Ascending aorta (tissue), 2 donors: ENCODE results near the gene RIMBP3B. TPM values are rescaled to one million over a fixed set of nuclear protein-coding genes. Genes with fewer than 3 reads are reported as not detected.
"Not testable (repeated sequence)": the region's sequence is repeated elsewhere in the genome, so short reads cannot be mapped to it uniquely, and the experiment has no call there.

Source experiments
- DNase-seq, 2 donors: peaks; one replicate each; pipeline ENCODE4 v3.0.0-alpha.2; 2019; ENCODE audit warnings: low spot score in 2 of 2
- H3K27ac ChIP-seq, 2 donors: fragments of 200-600 bp; sonication (generic); one replicate each; pipeline ENCODE4 v1.5.1; 2016 to 2017; ENCODE audit warnings: mild to moderate bottlenecking in 1 of 2
- H3K27me3 ChIP-seq: fragments of 200-600 bp; sonication (generic); one replicate; pipeline ENCODE4 v1.5.1; 2017
- H3K36me3 ChIP-seq, 2 donors: fragments of 200-600 bp; sonication (generic); one replicate each; pipeline ENCODE4 v1.5.1; 2016
- H3K4me1 ChIP-seq, 2 donors: fragments of 200-600 bp; sonication (generic); one replicate each; pipeline ENCODE4 v1.5.1; 2016 to 2017; ENCODE audit warnings: mild to moderate bottlenecking in 1 of 2
- H3K4me3 ChIP-seq, 2 donors: fragments of 200-600 bp; sonication (generic); one replicate each; pipeline ENCODE4 v1.5.1; 2016 to 2017; ENCODE audit warnings: mild to moderate bottlenecking in 1 of 2
- H3K9me3 ChIP-seq, 2 donors: fragments of 200-600 bp; sonication (generic); one replicate each; pipeline ENCODE4 v1.5.1; 2016
- intact Hi-C: fragments of 100-400 bp; cut with DNase I; formaldehyde crosslinking; loops from one replicate; pipeline ENCODE4 v1.15.1; 2023
- total RNA-seq: library from RNA; depleted of rRNA; stranded (reverse); fragments of >200 nt; gene quantifications from one replicate; pipeline ENCODE4 v1.1.0, GENCODE V29; 2016

RIMBP3B gene
- total RNA-seq: not detected

DNA sequence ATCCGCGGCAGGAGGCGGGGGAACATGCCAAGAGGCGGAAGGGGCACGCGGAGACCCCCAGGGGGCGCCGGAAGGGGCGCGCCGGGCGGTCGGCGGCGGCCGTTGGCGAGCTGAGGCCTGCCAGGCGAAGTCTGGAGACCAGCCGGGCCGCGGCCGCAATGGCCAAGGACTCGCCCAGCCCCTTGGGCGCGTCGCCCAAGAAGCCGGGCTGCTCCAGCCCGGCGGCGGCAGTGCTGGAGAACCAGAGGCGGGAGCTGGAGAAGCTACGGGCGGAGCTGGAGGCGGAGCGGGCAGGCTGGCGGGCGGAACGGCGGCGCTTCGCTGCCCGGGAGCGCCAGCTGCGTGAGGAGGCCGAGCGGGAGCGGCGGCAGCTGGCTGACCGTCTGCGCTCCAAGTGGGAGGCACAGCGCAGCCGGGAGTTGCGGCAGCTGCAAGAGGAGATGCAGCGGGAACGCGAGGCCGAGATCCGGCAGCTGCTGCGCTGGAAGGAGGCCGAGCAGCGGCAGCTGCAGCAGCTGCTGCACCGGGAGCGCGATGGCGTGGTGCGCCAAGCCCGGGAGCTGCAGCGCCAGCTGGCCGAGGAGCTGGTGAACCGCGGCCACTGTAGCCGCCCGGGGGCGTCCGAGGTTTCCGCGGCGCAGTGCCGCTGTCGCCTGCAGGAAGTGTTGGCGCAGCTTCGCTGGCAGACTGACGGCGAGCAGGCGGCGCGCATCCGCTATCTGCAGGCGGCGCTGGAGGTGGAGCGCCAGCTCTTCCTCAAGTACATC, at the start of gene RIMBP3B:
Gene RIMBP3B (plus strand): TSS at position 51 of the 767 bp plus-strand sequence. CDS start 108 bp downstream, at position 159.
- DNase-seq, H3K4me3 ChIP-seq, H3K4me1 ChIP-seq, H3K36me3 ChIP-seq, intact Hi-C loops, H3K9me3 ChIP-seq, H3K27me3 ChIP-seq, H3K27ac ChIP-seq: not testable (repeated sequence)

DNA sequence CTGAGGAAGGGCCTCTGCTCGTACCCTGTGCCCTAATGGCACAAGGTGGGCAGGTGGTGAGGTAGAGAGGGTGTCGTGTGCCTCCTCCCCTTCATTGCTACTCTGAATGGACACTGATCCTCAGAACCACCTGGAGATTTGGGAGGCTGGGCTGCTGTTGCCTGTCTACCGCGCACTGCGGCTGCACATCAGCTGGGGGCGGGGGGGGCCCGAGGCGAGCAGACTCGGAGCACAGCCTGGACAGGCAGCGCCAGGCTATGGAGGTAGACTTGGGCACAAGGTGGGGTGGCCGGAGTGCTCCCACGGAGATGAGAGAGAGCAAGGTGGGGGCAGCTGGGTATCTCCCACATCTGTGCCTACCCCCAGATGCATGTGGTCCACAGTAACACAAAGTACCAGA, 26.0 kb upstream of the RIMBP3B start:
- DNase-seq, H3K4me1 ChIP-seq: not testable (repeated sequence)

DNA sequence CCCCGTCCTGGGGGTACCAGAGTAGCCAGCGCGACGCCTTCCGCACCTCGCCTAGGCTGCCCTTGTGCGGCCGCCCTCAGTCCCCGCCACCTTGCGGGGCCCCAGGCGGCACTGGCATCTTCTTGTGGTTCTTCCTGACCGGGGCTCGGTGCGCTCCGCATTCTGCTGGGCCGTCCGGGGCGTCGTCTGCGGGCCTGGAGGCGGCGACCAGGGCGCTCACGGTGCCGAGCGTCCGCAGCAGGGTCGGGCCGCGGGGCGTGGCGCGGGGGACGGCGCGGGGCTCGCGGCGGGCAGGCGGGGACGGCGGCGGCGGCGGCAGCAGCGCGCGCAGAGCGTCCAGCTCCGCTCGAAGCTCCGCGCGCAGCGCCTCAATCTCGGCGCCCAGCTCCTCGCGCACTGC, 23.0 kb upstream of the RIMBP3B start:
- DNase-seq, H3K4me1 ChIP-seq, H3K27ac ChIP-seq, intact Hi-C loops, H3K9me3 ChIP-seq, H3K27me3 ChIP-seq, H3K36me3 ChIP-seq, H3K4me3 ChIP-seq: not testable (repeated sequence)

More for the DNA sequence above, 26.0 kb upstream of the RIMBP3B start:
- H3K9me3 ChIP-seq, intact Hi-C loops, H3K27ac ChIP-seq, H3K4me3 ChIP-seq, H3K27me3 ChIP-seq, H3K36me3 ChIP-seq: not testable (repeated sequence)

DNA sequence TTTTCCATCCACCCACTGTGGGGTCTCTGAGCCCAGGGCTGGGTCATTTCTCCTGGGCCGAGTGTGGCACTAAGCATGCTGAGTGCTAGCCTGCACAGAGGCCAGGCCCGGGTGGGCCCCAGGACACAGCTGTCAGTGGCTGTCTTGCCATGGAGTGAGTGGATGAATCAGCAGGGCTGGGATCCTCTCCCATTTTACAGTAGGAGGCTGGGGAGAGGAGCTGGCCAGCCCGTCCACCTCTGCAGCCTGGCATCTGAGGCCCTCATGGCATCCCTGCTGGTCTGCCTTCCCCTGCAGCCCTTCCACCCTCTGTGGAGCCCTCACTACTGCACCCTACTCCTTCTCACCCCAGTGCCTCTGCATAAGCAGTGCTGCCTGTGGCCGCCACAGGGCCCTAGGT, 21.1 kb upstream of the RIMBP3B start:
- H3K4me1 ChIP-seq, DNase-seq, H3K4me3 ChIP-seq, H3K27ac ChIP-seq, H3K36me3 ChIP-seq, H3K9me3 ChIP-seq, H3K27me3 ChIP-seq, intact Hi-C loops: not testable (repeated sequence)

GRCh38 chr22:21363061-21363460, 20.5 kb upstream of the RIMBP3B start:
- H3K4me1 ChIP-seq, H3K36me3 ChIP-seq, H3K27me3 ChIP-seq, DNase-seq, H3K27ac ChIP-seq, H3K4me3 ChIP-seq, H3K9me3 ChIP-seq, intact Hi-C loops: not testable (repeated sequence)

DNA sequence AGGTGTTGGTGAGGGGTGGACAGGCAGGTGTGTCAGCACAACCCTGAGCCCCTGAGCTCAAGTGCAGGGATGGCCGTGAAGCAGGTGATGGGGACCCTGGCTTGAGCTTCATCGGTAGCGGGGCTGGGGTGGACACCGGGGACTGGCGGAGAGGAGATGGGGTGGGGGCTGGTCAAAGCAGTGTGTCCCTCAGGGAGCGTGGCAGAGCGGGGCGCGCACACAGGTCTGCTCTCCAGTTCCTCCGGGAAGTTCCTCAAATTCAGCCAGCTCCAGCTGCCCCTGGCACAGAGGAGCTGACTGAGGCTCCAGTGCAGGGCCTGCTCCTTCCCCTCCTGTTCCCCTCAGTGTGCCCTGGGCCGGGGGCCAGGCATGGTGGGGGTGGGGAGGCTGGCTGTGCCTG, 19.7 kb upstream of the RIMBP3B start:
- H3K27ac ChIP-seq, H3K4me3 ChIP-seq, H3K27me3 ChIP-seq, H3K9me3 ChIP-seq, H3K4me1 ChIP-seq, intact Hi-C loops, H3K36me3 ChIP-seq, DNase-seq: not testable (repeated sequence)

- H3K27ac ChIP-seq, intact Hi-C loops, DNase-seq, H3K9me3 ChIP-seq, H3K27me3 ChIP-seq, H3K4me3 ChIP-seq, H3K36me3 ChIP-seq, H3K4me1 ChIP-seq: not testable (repeated sequence)
Observed at GRCh38 chr22:21364362-21364761, 19.2 kb upstream of the RIMBP3B start.

DNA sequence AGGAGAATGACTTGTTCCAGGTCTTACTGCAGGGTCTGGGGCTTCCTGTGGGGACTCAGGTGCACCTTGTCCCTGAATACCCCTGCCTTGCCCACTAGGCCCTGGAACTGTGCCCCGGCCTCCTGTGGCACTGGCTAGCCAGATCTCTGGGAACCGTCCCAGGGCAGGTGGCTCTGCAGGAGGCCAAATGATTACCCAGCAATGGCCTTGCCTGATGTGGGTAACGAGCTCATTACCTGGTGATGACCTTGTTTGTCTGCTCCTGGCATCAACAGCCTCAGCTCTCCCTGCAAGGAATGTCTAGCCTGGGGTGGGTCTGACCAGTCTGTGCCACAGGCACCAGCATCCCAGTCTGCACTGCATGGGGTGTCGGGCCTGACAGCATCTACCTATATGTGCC, 18.2 kb upstream of the RIMBP3B start:
- H3K9me3 ChIP-seq, intact Hi-C loops, H3K36me3 ChIP-seq, H3K4me3 ChIP-seq, H3K27me3 ChIP-seq, DNase-seq, H3K27ac ChIP-seq, H3K4me1 ChIP-seq: not testable (repeated sequence)

GRCh38 chr22:21368603-21369310, 14.8 kb upstream of the RIMBP3B start:
- H3K27me3 ChIP-seq, H3K36me3 ChIP-seq, H3K4me1 ChIP-seq, H3K4me3 ChIP-seq, H3K9me3 ChIP-seq, DNase-seq, intact Hi-C loops, H3K27ac ChIP-seq: not testable (repeated sequence)

DNA sequence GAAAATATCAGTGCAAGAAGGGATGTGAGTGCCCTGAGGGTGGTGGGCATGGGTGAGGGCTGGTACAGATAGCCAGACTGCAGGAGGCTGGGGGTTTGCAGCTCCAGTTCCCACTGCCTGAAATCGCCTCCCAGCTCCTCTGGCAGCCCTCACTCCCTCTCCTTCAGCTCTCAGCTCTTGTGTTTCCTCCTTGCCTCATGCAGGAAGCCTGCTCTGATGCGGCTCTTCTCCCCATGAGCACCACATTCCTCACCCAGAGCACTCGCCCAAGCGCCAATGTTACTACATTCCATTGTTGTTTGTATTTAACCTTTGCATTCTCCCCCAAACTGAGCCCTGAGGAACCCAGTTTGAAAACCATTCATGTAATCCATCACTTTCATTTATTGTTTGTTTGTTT, 7.7 kb upstream of the RIMBP3B start:
- H3K36me3 ChIP-seq, H3K4me1 ChIP-seq, intact Hi-C loops, H3K27ac ChIP-seq, DNase-seq, H3K9me3 ChIP-seq, H3K27me3 ChIP-seq, H3K4me3 ChIP-seq: not testable (repeated sequence)

DNA sequence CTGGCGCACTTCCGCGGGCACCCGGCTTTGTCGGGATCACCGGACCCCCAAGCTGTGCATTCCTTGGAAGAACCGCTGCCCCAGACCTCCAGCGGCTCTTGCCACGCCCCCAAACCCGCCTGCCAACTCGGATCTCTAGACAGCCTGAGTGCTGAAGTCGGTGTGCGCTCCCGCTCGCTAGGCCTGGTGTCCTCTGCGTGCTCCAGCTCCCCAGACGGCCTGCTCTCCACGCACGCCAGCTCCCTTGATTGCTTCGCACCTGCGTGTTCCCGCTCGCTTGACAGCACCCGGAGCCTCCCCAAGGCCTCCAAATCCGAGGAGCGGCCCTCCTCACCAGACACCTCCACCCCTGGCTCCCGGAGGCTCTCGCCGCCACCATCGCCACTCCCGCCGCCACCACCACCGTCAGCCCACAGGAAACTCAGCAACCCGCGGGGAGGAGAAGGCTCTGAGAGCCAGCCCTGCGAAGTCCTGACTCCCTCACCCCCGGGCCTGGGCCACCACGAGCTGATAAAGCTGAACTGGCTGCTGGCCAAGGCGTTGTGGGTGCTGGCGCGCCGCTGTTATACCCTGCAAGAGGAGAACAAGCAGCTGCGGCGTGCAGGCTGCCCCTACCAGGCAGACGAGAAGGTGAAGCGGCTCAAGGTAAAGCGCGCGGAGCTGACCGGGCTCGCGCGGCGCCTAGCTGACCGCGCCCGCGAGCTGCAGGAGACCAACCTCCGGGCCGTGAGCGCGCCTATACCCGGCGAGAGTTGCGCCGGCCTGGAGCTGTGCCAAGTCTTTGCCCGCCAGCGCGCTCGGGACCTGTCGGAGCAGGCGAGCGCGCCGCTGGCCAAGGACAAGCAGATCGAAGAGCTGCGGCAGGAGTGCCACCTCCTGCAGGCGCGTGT, 1.2 kb downstream of the RIMBP3B start:
- DNase-seq, H3K36me3 ChIP-seq, H3K27me3 ChIP-seq, intact Hi-C loops, H3K4me1 ChIP-seq, H3K4me3 ChIP-seq, H3K9me3 ChIP-seq, H3K27ac ChIP-seq: not testable (repeated sequence)

GRCh38 chr22:21389480-21389879, 5.9 kb downstream of the RIMBP3B start:
- H3K4me3 ChIP-seq, H3K27ac ChIP-seq, intact Hi-C loops, H3K36me3 ChIP-seq, DNase-seq, H3K4me1 ChIP-seq, H3K9me3 ChIP-seq, H3K27me3 ChIP-seq: not testable (repeated sequence)

DNA sequence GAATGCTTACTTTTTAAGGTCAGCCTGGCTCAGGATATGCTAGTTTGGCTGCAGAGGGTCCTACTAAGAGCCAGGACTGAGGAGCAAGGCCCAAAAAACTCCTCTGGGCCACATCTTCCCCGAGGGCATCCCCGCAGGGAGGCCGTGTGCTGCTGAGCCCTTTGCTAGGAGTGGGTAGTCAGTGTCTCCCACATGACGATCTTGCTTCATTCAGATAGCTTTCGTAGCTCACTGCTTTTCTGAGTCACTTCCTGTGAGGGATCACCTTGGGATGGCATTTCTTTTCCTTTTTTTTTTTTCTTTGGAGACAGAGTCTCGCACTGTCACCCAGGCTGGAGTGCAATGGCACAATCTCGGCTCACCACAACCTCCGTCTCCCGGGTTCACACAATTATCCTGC, 6.5 kb downstream of the RIMBP3B start:
- H3K27ac ChIP-seq, H3K36me3 ChIP-seq, H3K9me3 ChIP-seq, intact Hi-C loops, DNase-seq, H3K4me3 ChIP-seq, H3K27me3 ChIP-seq, H3K4me1 ChIP-seq: not testable (repeated sequence)

GRCh38 chr22:21394613-21395012, 11.1 kb downstream of the RIMBP3B start:
- H3K36me3 ChIP-seq, H3K27ac ChIP-seq, H3K27me3 ChIP-seq, DNase-seq, H3K4me3 ChIP-seq, H3K4me1 ChIP-seq, H3K9me3 ChIP-seq, intact Hi-C loops: not testable (repeated sequence)
